SH-SY5Y (cell line): ENCODE data around the gene TMEM203.

Experiments used
- GATA2 ChIP-seq: IDR thresholded peaks from 2 replicates; pipeline ENCODE4 v1.6.1; 2011; ENCODE audit warnings: mild to moderate bottlenecking, low read depth, low read length
- GATA3 ChIP-seq: IDR thresholded peaks from 2 replicates; pipeline ENCODE4 v1.6.1; 2011; ENCODE audit warnings: low read depth, mild to moderate bottlenecking, low read length, moderate library complexity

DNA sequence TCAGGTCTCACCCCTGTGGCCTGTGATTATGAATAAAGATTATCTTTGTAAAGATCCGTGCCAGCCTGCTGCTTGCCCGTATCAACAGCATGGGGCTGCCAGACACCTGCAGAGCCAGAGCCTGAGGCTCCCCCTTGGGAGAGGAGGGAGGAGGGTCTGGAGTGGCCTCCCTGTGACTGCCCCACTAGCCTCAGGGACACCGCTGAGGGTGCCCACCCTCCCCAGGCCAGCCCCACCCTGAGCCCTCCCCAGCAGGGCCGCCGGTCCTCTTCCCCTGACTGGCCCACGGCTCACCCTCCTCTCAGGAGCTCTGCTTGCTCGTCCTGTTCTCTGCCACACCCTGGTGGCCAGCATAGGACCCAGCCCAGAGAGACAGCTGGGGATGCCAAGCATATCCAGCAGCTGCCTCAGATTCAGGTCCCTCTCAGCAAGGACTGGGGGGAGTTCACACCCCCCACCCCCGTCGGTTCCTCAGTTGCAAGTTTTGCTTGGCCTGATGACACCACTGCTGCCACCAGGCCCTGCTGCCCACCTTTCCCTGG lies 15.1 kb downstream of the TMEM203 start:
- TF ChIP-seq GATA3 (no peak), GATA2 (no peak)
